ENCODE results near the gene PASK. TPM values are rescaled to one million over a fixed set of nuclear protein-coding genes. Genes with fewer than 3 reads are reported as not detected.

Gene PASK
- total and polyA plus RNA-seq, 9 of the 15 experiments (the other 6 are each of a cell fraction or from before 2014, with no cell fraction given): 1.5 to 30.3 (median 9.9) TPM

DNA sequence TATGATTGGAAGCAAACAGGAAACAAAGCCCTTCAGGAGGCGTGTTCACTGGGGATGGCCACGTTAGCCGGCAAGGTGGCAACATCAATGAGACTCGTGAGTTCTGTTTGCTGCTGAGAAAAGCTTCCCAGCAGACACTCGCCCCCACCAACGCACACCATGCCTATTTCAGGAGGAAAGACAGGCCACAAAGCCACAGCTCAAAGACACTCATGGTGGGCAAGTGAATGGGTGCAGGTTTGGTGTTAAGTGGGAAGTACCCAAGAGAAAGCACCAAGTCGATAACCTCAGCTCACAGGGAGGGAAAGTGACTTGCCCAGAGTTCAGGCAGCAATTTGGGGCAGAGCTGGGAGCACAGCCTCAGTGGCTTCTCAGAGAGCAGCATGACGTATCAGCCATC lies 36.7 kb downstream of the PASK start:
- H3K9me1 ChIP-seq (ENCODE audit: control insufficient read depth, insufficient read depth, low read length): no peaks in the 10 kb centered on the region
- H3K4me2 ChIP-seq (ENCODE audit: insufficient read depth, low read length): no peak overlapping the region
- no peaks in the 10 kb centered on the region for H3K27me3 ChIP-seq (ENCODE audit: control insufficient read depth in 2 of 2, insufficient read depth in 2 of 2, low read length in 2 of 2)
- intact Hi-C loops (cut with micrococcal nuclease): no loop called here
- BruUV-seq (replicated peaks): no TSS peak
- H3K9me3 ChIP-seq (replicated peaks; ENCODE audit: control insufficient read depth, insufficient read depth, low read depth, low read length): no peaks in the 10 kb centered on the region
- H2AFZ ChIP-seq (ENCODE audit: low read depth, low read length): no peak overlapping the region
- ChIA-PET POLR2A (interaction anchor here (0.6 kb wide), 1 partner anchor 120 kb away, joined by 3 read pairs; no protein-coding TSS in a partner anchor), CTCF (ENCODE audit: low intra/inter-chr PET ratio) (no interaction called here)
- H3K79me2 ChIP-seq (ENCODE audit: control insufficient read depth, insufficient read depth, low read length): no peaks in the 10 kb centered on the region
- DNase-seq (ENCODE audit: extremely low read depth in 1 of 4, low spot score in 3 of 4) (no peak), FAIRE-seq (no peak), ATAC-seq (no peak)
- no peak overlapping the region for H3K9ac ChIP-seq (ENCODE audit: insufficient read depth in 1 of 2, low read depth in 2 of 2, low read length in 2 of 2)
- no peak overlapping the region for H3K4me3 ChIP-seq
- WGBS (ENCODE audit: insufficient coverage, low coverage, missing lambda C conversion rate): 67% methylated on average over 6 of the region's 8 CpGs
- in situ Hi-C loops (cut with MboI): no loop called here
- no peaks in the 10 kb centered on the region for H4K20me1 ChIP-seq (replicated peaks; ENCODE audit: control insufficient read depth, insufficient read depth, low read length)
- no peak overlapping the region for H3K27ac ChIP-seq (ENCODE audit: extremely low read depth, low read depth, low read length)
- peaks cover 8% of the 10 kb centered on the region; the same call in 1 of the 3 replicates for H3K36me3 ChIP-seq (ENCODE audit: control insufficient read depth, insufficient read depth, low read length)
- no peaks in the 10 kb centered on the region for H3K4me1 ChIP-seq (replicated peaks in 1 of 2; ENCODE audit: control insufficient read depth in 2 of 2, insufficient read depth in 2 of 2, low read length in 2 of 2)
- TF ChIP-seq ZNF263 (CRISPR knock-in tag; IDR thresholded peaks at IDR 0.05; ENCODE audit: borderline replicate concordance) (no peak), ZNF175 (CRISPR knock-in tag; IDR thresholded peaks at IDR 0.05; ENCODE audit: low read depth) (no peak), ZNF436 (CRISPR knock-in tag; IDR thresholded peaks at IDR 0.05) (no peak), SMARCE1 (IDR thresholded peaks at IDR 0.05) (no peak), ZNF780A (CRISPR knock-in tag; IDR thresholded peaks at IDR 0.05) (no peak), ZNF384 (IDR thresholded peaks at IDR 0.05; ENCODE audit: low read depth, low read length) (no peak), CREB3 (tag; conservative IDR thresholded peaks at IDR 0.05; ENCODE audit: low read depth) (no peak), TEAD2 (tag; IDR thresholded peaks at IDR 0.05) (no peak), CHD2 (IDR thresholded peaks at IDR 0.05; ENCODE audit: low read depth, low read length) (no peak), TSHZ1 (CRISPR knock-in tag; IDR thresholded peaks at IDR 0.05) (no peak)
- TF ChIP-seq, protein P1, sequence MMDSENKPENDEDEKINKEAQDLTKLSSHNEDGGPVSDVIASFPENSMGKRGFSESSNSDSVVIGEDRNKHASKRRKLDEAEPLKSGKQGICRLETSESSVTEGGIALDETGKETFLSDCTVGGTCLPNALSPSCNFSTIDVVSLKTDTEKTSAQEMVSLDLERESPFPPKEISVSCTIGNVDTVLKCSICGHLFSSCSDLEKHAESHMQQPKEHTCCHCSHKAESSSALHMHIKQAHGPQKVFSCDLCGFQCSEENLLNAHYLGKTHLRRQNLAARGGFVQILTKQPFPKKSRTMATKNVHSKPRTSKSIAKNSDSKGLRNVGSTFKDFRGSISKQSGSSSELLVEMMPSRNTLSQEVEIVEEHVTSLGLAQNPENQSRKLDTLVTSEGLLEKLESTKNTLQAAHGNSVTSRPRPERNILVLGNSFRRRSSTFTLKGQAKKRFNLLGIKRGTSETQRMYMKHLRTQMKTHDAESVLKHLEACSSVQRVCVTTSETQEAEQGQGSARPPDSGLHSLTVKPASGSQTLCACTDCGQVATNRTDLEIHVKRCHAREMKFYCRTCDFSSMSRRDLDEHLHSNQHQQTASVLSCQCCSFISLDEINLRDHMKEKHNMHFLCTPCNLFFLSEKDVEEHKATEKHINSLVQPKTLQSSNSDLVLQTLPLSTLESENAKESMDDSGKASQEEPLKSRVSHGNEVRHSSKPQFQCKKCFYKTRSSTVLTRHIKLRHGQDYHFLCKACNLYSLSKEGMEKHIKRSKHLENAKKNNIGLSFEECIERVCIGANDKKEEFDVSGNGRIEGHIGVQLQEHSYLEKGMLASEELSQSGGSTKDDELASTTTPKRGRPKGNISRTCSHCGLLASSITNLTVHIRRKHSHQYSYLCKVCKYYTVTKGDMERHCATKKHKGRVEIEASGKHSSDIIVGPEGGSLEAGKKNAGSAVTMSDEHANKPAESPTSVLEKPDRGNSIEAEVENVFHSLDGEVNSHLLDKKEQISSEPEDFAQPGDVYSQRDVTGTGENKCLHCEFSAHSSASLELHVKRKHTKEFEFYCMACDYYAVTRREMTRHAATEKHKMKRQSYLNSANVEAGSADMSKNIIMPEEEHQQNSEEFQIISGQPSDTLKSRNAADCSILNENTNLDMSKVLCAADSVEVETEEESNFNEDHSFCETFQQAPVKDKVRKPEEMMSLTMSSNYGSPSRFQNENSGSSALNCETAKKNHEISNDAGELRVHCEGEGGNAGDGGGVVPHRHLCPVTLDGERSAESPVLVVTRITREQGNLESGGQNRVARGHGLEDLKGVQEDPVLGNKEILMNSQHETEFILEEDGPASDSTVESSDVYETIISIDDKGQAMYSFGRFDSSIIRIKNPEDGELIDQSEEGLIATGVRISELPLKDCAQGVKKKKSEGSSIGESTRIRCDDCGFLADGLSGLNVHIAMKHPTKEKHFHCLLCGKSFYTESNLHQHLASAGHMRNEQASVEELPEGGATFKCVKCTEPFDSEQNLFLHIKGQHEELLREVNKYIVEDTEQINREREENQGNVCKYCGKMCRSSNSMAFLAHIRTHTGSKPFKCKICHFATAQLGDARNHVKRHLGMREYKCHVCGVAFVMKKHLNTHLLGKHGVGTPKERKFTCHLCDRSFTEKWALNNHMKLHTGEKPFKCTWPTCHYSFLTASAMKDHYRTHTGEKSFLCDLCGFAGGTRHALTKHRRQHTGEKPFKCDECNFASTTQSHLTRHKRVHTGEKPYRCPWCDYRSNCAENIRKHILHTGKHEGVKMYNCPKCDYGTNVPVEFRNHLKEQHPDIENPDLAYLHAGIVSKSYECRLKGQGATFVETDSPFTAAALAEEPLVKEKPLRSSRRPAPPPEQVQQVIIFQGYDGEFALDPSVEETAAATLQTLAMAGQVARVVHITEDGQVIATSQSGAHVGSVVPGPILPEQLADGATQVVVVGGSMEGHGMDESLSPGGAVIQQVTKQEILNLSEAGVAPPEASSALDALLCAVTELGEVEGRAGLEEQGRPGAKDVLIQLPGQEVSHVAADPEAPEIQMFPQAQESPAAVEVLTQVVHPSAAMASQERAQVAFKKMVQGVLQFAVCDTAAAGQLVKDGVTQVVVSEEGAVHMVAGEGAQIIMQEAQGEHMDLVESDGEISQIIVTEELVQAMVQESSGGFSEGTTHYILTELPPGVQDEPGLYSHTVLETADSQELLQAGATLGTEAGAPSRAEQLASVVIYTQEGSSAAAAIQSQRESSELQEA (IDR thresholded peaks at IDR 0.05; ENCODE audit: low read depth): no peak
